Activated T-cell treated with anti-CD3 and anti-CD28 coated beads for 4 hours (primary cell): ENCODE measurements around the gene RPL22.

Experiments used
- DNase-seq: peaks from one replicate; pipeline ENCODE4 v3.0.0-alpha.2; 2020

The RPL22 gene

DNA sequence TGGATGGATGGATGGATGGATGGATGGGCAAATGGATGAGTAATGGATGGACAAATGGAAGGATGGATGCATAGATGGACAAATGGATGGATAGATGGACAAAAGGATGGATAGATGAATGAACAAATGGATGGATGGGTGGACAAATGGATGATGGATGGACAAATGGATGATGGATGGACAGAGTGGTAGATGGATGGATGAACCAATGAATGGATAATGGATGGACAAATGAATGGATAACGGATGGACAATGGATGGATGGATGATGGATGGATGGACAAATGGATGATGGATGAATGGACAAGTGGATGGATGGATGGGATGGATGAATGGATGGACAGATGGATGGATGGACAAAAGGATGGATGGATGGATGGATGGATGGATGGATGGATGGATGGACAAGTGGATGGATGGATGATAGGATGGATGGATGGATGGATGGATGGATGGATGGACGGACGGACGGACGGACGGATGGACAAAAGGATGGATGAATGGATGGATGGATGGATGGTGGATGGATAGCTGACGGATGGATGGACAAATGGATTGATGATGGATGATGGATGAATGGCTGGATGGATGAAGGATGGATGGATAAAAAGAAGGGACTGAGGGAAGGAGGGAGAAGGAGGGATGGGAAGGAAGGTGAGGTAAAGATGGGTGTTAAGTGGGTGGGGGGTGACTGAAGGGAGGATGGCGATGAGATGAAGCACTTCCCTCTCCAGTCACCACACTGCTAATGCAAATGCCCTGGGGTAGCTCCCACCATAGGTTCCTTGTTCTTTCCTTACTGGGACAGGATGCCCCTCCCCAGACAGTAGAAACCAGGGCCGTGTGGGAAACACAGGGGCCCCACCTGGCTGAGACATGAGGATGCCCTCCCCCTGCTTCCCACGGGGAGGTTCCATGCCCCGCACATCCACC is 49.1 kb downstream of the RPL22 start:
- no peak for DNase-seq

DNA sequence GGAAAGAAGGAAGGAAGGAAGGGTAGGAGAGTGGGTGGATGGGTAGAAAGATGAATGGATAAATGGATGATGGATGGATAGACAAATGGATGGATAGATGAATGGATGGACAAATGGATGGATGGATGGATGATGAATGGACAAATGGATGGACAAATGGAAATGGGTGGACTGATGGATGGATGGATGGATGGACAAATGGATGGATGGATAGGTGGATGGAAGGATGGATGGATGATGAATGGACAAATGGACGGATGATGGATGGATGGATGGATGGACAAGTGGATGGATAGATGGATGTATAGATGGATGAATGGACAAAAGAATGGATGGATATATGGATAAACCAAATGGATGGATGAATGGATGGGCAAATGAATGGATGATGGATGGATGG is 49.8 kb downstream of the RPL22 start:
- no peak for DNase-seq

DNA sequence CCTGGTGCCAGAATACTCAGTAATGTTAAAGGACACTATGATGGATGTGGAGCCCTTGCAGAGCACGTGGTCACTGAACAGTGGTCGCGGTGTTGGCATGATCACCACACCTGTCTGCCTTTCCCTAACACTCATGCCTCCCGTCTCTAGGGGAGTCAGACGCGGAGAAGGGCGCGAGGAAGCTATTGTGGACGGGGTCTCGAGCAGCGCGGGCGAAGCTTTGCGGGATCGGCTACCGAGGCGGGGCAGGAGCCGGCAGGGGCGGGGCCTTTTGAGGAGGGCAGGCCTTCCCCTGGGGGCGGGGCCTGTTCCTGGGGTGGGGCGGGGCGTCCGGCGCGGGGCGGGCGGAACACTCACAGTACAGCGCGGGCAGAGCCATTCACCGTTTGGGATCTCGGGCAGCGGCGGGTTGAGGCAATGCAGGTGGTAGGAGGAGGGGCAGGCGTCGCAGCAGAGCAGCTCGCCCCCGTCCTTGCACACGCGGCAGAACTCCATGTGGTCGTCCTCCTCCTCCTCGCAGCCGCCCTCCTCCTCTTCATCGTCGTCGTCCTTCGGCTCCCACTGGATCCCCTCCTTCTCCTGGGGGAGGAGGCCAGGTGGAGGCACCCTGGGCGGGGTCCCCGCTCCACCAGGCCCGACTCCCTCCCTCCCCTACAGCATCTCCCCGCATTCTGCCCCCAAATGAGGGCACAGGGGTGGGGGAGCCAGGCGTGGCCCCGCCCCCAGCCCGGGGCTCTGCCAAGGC is 50.7 kb downstream of the RPL22 start:
- peak; percentile 56 for DNase-seq

DNA sequence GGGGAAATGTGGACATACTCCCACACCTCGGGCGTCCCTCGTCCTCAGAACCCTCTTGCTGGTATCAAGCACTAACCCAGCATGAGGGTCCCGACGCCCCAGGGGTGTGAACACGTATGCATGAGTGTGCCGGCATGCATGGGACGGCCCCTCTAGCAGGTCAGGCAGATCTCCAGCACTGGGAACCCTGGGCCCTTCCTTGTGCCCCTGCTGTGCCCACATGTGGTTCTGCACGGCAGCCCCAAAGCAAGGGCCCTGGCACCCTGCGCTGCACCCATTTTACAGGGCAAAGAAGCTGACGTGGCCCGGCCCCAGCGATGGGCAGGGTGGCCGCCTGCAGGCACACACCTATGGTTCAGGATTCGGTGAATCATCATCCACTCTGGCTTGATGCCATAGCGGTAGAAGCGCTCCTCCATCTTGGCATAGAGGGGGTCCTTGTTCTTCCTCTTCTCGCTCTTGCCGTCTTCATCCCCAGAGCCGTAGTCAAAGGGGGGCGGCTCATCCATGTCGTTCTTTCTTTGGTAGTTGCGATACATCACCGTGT is 53.5 kb downstream of the RPL22 start:
- no peak for DNase-seq

DNA sequence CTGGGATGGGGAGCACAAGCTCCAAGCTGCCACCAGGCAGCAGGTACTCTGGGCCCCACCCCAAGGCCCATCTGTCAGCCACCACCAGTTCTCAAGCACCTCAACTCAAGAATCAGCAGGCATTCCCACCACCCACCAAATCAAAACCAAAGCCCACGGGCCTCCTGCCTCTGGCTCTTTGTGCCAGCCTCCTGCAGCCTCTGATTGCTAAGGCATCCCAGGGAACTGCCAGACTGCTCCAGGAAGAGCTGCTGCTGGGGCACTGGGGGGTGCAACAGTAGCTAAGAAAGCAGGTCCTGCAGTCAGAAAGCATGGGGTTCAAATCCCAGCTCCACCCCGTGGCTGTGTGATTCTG is 54.0 kb downstream of the RPL22 start:
- no peak for DNase-seq

DNA sequence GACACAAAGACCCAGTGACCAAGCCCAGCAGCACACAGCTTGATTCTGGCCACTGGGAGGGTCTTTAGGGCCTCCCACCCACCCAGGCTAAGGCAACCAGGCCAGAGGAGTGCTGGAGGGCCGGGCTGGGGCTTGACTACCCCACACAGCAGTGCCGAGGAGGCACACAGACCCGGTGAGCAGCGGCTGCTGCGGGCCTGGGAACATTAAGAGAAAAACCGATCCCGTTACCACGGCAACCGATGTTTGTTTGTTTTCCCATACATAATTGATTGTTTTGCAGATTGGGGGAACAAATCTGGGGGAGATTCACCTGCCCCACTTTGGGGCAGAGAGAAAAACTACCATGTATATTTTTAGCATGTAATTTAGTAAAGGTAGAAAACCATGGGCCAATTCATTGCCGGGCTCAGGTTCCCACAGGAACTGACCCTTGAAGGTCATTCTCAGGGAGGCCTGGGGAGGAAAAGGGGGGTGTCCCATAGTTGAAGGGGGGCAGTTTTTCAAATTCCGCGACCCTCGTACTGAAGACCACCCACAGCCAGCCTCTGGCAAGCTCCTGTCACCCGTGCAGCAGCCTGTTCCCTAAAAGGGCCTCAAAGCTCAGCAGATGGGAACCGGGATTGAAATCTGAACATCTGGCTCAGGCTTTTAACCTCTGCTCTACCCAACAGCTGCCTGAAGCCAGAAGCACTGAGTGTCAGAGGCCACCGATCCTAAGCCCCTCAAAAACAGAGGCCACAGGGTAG is 54.6 kb downstream of the RPL22 start:
- no peak for DNase-seq

DNA sequence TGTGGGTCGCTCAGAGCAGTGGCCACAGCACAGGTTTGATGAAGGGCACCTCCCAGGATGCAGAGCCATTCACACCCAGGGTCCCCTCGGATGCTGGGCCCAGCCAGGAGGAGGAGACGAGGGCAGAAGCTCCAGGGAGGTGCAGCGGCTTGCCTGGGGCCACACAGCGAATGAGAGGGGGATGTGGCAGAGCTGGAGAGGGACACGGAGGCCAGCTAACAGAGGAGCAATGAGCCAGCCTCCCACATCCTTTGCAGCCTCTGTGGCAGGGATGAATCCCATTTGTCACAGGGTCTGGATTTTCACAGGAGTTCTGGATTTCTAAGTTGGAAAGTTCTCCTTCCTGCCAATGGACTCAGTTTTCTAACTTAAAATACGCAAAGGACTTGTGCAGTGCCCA is 55.2 kb downstream of the RPL22 start:
- no peak for DNase-seq

DNA sequence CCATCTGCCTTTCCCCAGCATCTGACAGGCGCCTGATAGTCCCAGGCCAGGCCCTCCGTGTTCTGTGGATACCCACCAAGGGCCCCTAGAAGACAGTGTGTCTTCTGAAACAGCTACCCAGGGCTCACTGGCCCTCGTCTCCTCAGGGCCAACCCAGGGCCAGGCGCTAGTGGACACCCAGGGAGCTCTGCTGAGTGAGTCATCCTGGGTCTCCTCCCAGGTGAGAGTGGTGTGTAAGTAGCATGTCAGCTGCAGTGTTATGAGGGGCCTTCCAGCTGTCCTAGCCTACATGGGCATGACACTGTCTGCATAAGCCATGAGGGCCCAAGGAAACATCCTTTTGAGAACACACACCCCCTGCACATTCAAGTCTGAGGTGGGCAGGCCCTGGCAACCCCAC is 56.0 kb downstream of the RPL22 start:
- no peak for DNase-seq

DNA sequence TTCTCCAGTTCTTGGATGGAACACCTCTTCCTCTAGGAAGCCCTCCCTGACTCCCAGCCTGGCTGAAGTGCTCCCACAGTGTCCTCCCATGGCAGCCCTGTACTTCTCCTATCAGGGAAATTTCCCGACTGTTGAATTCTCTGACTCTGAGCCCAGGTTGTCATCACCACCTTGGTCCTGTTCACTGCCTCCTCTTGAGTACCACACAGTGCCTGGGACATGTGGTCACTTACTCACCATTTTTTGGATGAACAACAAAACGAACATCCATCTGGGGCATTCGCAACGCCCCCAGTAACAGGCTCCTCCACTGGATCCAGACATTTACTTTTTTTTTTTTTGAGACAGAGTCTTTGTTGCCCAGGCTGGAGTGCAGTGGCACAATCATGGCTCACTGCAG is 56.7 kb downstream of the RPL22 start:
- no peak for DNase-seq

DNA sequence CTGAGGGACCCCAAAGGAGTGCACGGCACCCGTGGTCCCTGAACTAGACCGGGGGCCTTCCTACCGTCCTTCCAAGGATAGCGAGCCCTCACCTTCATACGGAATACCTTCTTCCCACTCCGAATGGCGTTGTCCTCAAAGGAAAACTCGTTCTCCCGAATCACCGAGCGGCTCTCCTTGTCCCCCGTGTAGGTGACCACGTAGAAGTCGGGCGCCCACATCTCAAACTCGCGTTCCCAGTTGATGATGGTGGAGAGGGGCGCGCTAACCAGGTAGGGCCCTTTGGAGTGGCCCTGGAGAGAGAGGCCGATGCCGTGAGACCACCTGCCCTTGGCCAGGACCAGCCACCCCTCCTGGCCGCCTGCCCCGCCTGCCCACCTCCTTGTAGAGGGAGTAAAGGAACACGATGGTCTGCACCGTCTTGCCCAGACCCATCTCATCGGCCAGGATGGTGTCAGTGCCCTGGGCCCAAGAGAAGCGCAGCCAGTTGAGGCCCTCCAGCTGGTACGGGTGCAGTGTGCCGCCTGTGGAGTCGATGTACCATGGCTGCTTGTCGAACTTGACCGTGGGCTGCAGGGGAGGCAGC is 57.3 kb downstream of the RPL22 start:
- no peak for DNase-seq

DNA sequence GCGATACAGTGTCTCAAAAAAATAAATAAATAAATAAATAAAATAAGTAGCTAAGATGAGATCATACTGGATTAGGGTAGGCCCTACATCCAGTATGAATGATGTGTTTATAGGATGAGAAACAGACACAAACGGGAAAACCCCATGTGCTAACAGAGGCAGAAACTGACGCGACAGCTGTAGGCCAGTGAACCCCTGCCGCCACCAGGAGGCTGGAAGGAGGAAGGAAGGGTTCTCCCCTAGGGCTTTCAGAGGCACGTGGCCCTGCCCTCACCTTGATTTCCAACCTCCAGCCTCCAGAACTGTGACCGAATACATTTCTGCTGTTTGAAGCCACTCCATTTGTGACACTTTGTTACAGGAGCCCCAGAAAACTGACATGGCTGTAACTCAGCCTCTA is 57.8 kb downstream of the RPL22 start:
- no peak for DNase-seq

DNA sequence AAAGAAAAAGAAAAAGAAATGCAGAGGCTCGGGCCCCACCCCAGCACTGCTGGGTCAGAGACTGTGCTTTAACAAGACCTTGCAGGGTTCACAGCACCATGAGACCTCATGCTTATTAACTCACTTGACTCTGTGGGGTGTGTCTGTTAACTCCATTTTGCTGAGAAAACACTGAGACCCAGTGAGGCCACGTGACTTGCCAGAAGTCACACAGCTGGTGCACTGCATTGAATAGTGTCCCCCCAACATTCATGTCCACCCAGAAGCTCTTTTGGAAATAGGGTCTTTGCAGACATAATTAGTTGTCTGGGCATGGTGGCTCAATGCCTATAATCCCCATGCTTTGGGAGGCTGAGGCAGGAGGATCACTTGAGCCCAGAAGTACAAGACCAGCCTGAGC is 59.0 kb downstream of the RPL22 start:
- no peak for DNase-seq

DNA sequence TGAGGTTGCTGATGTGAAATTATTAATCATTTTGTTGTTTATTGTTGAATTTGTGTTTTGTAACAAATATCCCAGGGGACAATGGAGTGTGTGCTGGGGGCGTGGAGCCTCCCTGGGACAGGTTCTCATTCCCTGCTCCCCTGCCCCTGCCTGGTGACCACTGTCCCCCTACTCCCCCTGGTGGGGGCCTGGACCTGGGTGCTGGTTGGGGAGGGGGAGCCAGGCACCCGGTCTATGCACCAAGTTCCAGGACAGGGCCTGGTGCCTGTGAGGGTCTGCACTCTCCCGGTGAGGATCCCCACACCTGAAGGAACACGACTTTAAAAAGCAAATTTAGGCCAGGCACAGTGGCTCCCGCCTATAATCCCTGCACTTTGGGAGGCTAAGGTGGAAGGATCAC is 61.6 kb downstream of the RPL22 start:
- no peak for DNase-seq

DNA sequence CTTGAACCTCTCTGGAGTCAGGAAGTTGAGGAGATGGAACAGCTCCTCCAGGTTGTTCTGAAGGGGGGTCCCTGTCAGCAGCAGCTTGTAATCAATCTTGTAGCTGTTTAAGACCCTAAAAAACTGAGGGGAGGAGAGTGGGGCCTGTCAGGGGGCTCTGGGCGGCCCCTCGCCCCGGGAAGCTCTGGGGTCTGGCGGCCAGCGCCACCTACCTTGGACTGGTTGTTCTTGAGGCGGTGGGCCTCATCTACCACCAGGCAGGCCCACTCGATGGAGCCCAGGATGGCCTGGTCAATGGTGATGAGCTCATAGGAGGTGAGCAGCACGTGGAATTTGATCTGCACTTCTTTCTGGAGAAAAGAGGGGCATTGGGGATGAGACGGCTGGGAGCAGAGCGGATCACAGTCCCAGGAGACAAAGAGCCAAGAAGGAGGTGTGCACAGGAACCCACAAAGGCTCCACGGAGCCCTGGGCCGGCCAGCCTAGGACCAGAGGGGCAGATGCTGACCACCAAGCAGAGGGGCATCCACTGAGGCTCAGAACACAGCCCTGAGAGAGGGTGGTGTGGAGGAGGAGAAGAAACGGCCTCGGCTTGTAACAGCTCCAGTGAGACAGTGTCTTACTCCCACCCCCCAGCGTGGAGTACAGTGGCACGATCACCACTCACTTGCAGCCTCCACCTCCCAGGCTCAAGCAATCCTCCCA is 62.7 kb downstream of the RPL22 start:
- DNase-seq, result no peak
